Skeletal muscle cell (primary cell): ENCODE measurements around the gene CDYL2.

Experiments used
- DNase-seq: peaks from one replicate; pipeline ENCODE4 v3.0.0-alpha.2; 2010; ENCODE audit warnings: low read depth
- H3K4me3 ChIP-seq: 2 replicates; pipeline ENCODE4 v1.5.1; 2011; ENCODE audit warnings: low read depth, mild to moderate bottlenecking, control low read depth, low read length, moderate library complexity

Gene CDYL2

DNA sequence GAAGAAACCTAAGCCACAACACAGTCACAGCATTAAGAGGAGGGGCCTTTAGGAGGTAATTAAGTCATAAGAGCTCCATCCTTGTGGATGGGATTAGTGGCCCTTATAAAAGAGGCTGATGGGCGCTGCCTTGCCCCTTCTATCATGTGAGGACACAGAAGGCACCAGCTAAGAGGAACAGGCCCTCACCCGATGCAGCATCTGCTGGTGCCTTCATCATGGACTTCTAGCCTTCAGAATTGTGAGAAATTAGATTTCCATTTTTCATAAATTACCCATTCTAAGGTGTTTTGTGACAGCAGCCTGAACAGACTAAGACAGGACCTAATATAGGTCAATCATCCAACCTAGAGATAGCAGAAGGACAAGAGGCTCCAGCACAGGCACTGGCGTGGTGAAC is 120.8 kb downstream of the CDYL2 start:
- H3K4me3 ChIP-seq = no peak overlapping the region
- DNase-seq = no peak

- DNase-seq = peak; percentile 81
- H3K4me3 ChIP-seq = peak overlapping the region; percentile 30
Measured at GRCh38 chr16:80682421-80683070, 121.9 kb downstream of the CDYL2 start.

GRCh38 chr16:80681436-80681835 is 123.0 kb downstream of the CDYL2 start:
- DNase-seq = no peak
- H3K4me3 ChIP-seq = no peak overlapping the region

GRCh38 chr16:80680839-80681238 is 123.6 kb downstream of the CDYL2 start:
- no peak for DNase-seq

GRCh38 chr16:80680046-80680445 is 124.4 kb downstream of the CDYL2 start:
- H3K4me3 ChIP-seq = no peak overlapping the region
- no peak for DNase-seq

More at GRCh38 chr16:80680839-80681238, 123.6 kb downstream of the CDYL2 start:
- H3K4me3 ChIP-seq = no peak overlapping the region

GRCh38 chr16:80674884-80675283 is 129.5 kb downstream of the CDYL2 start:
- H3K4me3 ChIP-seq = no peak overlapping the region
- DNase-seq = no peak

- DNase-seq = no peak
- H3K4me3 ChIP-seq = no peak overlapping the region
Measured at GRCh38 chr16:80672379-80672778, 132.0 kb downstream of the CDYL2 start.

- no peak for DNase-seq
- no peak overlapping the region for H3K4me3 ChIP-seq
Measured at GRCh38 chr16:80671281-80671849, 133.0 kb downstream of the CDYL2 start.

DNA sequence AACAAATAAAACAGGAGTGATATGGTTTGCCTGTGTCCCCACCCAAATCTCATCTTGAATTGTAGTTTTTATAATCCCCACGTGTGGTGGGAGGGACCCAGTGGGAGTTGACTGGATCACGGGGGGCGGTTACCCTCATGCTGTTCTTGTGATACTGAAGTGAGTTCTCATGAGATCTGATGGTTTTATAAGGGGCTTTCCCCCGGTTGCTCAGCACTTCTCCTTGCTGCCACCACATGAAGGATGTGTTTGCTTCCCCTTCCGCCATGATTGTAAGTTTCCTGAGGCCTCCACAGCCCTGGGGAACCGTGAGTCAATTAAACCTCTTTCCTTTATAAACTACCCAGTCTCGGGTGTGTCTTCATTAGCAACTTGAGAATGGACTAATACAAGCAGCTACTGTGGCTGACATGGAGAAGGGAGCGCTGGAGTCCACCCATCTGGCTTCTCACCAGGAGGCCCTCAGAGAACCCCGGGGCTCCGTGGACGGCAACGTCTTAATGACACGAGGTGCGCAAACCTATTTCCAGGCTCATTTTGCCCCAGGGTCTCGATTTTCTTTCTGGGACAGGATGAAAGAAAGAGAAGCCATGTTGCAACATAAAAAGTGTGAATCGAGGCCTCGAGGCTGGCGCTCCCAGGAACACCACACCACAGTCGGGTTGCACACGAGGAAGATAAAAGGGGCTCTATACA is 134.1 kb downstream of the CDYL2 start:
- DNase-seq = no peak

DNA sequence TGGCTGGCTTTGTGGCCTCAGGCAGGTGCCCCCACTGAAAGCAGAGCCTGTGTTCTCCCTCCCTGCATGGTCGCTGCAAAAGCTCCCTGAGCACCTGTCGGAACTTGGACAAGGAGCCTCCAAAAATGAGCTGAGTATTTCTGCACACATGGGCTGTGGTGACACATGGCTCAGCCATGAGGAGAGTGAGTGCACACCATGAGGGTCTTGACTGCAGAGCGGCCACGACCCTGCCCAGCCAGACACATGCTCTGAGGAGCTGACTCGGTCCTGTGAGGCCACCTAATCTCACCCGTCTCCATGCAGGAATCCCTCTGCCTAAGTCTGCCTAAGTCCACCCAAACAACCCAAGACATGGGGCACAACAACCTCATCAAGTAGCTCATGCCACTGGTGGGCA is 134.7 kb downstream of the CDYL2 start:
- no peak for DNase-seq
- H3K4me3 ChIP-seq = no peak overlapping the region

More for the DNA sequence above, 134.1 kb downstream of the CDYL2 start:
- no peak overlapping the region for H3K4me3 ChIP-seq

DNA sequence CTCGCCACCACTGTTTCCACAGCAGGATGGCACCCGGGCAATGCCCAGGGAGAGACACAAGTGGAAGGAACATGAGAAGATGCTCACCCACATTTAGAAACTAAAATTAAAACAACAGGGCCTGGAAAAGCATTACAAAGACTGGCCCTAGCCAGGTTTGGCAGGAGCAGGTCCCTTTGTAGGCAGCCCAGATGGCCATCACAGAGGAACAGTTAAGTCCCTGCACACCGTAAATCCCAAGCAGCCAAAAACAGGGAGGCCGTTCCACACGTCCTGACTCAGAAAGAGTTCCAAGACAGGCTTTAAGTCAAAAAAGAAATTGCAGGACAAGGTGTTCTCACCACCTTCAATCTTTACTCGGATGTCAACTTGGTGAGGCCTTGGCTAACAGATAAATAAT is 136.5 kb downstream of the CDYL2 start:
- no peak overlapping the region for H3K4me3 ChIP-seq
- no peak for DNase-seq

DNA sequence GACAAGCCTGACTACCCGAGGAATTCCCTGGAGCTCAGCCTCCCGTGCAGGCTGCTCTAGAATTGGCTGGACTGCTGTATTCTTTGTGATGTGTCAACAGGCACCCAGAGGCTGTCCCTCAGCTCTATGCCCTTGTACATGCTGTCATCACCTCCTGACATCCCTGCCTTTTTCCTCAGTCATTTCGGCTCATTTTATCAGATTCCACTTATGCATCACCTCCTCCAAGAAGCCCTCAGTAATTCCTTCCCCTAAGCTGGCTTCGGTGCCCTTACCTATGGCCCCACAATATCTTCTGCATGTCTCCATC is 137.2 kb downstream of the CDYL2 start:
- no peak for DNase-seq
- no peak overlapping the region for H3K4me3 ChIP-seq

DNA sequence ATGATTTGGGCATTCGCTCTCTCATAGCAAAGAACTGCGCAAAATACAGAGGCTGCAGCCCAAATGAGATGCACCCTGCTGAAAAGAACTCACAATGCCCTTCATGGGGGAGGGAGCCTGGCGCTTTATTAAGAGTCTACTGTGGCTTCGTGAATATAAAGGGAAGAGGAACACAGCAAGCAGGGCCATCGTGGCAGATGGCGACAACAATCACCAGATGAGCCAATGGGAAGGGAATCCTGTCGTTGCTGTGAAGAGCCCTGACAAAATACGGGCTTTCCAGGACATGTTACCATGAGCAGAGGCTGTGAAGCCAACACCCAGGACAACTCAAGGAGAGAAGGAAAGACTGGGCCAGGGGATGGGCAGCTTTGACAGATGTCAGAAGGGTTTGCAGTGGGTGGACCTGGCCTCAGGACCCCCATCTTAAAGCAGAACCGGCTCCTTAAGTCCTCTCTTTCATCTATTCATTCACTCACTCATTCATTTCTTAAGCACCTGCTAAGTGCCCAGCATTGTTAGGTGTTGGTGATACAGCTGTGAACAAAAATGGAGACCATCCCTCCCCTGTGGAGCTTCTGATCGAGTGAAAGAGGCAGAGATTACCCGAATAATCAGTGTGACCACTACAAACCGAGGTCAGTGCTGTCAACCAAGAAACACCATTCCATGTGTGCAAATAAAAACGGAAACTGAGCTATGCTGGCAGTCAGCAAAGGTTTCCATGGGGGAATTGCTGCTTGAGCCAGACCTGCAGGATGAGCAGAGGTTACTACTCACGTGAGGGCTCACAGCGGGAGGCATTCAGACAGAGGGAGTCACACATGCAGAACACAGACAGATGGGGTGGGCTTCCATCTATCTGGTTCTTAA is 137.8 kb downstream of the CDYL2 start:
- H3K4me3 ChIP-seq = no peak overlapping the region
- no peak for DNase-seq

- no peak overlapping the region for H3K4me3 ChIP-seq
- no peak for DNase-seq
Measured at GRCh38 chr16:80665356-80665755, 139.0 kb downstream of the CDYL2 start.

- no peak overlapping the region for H3K4me3 ChIP-seq
- no peak for DNase-seq
Measured at GRCh38 chr16:80664786-80665185, 139.6 kb downstream of the CDYL2 start.

- H3K4me3 ChIP-seq = no peak overlapping the region
- DNase-seq = no peak
Measured at GRCh38 chr16:80664226-80664625, 140.2 kb downstream of the CDYL2 start.

DNA sequence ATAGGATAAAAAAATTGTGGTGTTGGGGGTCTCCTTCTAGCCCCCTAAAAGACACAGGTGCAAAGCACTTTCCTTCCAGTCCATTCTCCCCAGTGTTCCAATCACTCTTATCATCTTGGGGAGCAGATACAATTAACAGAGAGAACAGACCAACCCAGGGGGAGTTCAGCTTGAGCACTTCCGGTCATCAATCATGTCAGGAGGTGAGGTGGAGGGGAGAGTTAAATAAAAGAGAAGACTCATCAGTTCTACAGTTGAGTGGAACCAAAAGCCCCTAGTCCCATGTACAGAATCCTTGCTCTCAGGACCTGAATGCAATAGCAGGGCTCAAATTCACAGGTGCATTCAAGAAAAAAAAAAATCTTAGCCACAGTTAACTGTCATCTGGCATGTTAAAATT is 141.3 kb downstream of the CDYL2 start:
- no peak for DNase-seq
- H3K4me3 ChIP-seq = no peak overlapping the region

DNA sequence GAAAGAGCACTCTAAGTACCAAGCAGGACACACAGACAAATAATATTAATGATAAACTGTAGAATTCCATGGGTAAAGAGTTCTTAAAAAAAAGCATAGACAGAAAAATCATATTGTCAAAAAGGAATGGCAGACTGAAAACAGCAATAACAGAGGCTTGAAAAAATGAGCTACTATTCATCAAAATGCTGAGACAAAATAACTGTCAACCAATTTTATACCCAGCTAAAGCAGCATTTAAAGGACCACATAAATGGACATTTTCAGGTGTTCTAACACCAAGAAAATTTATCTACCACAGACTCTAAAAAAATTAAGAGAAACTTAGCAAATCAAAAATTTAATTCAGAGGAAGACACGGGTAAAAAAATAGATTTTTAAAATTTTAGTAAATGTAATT is 144.5 kb downstream of the CDYL2 start:
- no peak overlapping the region for H3K4me3 ChIP-seq
- no peak for DNase-seq

DNA sequence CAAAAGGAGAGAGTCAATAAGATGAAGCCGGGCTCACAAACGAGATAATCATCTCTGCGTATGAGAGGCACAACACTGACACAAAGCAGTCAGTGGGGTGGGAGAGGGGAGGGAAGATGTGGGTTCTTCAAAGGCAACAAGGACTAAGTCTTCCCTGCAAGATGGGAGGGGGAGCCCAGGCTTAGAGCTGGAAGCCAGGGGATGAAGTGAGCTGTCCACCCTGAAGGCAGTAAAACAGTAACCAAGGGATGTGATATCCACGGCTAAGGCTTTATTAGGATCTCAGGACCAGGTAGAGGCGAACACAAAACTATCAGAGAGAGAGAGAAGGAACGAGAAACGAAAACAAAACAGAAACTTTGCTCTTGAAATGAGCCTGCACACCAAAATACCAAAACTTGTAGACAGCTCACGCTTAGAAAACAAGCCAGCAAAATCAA is 147.7 kb downstream of the CDYL2 start:
- no peak for DNase-seq
- no peak overlapping the region for H3K4me3 ChIP-seq

DNA sequence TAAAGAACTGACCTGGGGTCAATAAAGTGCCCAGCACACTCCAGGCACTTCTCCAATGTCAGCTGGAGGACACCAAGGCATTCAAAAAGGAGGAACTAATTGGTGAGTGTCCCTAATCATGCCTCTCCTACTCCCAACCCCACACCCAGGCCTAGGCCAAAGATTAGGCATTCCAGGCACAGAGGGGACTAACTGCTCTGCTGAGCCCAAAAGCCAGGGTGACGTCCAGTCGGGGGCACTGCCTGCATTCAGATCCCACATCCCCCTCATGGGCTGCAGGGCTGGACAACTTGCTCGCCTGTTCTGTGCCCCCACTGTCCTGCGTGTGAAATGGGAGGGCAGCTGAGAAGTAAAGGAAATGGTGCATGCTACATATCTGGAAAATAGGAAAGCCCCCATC is 148.2 kb downstream of the CDYL2 start:
- no peak overlapping the region for H3K4me3 ChIP-seq
- no peak for DNase-seq
